LHCN-M2 (cell line): ENCODE data around the gene PM20D1. TPM values are rescaled to one million over a fixed set of nuclear protein-coding genes. Genes with fewer than 3 reads are reported as not detected.
"Not testable (repeated sequence)": the region's sequence is repeated elsewhere in the genome, so short reads cannot be mapped to it uniquely, and the experiment has no call there.

Experiments
- DNase-seq: peaks from one replicate; pipeline ENCODE4 v3.0.0-alpha.2; 2012; ENCODE audit warnings: low read depth
- polyA plus RNA-seq: library from polyadenylated mRNA; unstranded; fragments of >200 nt; gene quantifications from one replicate; pipeline ENCODE4 v1.2.1, GENCODE V29; 2012; ENCODE audit warnings: missing spikeins
- total RNA-seq: library from RNA; depleted of rRNA; stranded (reverse); fragments of >200 nt; gene quantifications from 2 replicates; pipeline ENCODE4 v1.2.3, GENCODE V29; 2014; rRNA removed

The PM20D1 gene
- total RNA-seq: not detected in 2 replicates
- 0.13 TPM for polyA plus RNA-seq

GRCh38 chr1:205849619-205850355, at the start of gene PM20D1:
Gene PM20D1 (minus strand): TSS chr1:205850132. CDS start chr1:205850072, 60 bp downstream.
- no peak for DNase-seq

- no peak for DNase-seq
Measured at GRCh38 chr1:205896351-205896750, 46.4 kb upstream of the PM20D1 start.

GRCh38 chr1:205894119-205894518, 44.2 kb upstream of the PM20D1 start:
- DNase-seq: not testable (repeated sequence)

GRCh38 chr1:205892175-205892574, 42.2 kb upstream of the PM20D1 start:
- DNase-seq: not testable (repeated sequence)

- DNase-seq: not testable (repeated sequence)
Measured at GRCh38 chr1:205891481-205891880, 41.5 kb upstream of the PM20D1 start.

GRCh38 chr1:205890631-205891030, 40.7 kb upstream of the PM20D1 start:
- peak; percentile 12 for DNase-seq

- peak; percentile 91 for DNase-seq
Measured at GRCh38 chr1:205889706-205890105, 39.8 kb upstream of the PM20D1 start.

GRCh38 chr1:205889006-205889405, 39.1 kb upstream of the PM20D1 start:
- DNase-seq: not testable (repeated sequence)

GRCh38 chr1:205883792-205884191, 33.9 kb upstream of the PM20D1 start:
- no peak for DNase-seq

- DNase-seq: no peak
Measured at GRCh38 chr1:205880923-205881322, 31.0 kb upstream of the PM20D1 start.

GRCh38 chr1:205879974-205880373, 30.0 kb upstream of the PM20D1 start:
- DNase-seq: no peak

- no peak for DNase-seq
Measured at GRCh38 chr1:205878026-205878425, 28.1 kb upstream of the PM20D1 start.

GRCh38 chr1:205873148-205873547, 23.2 kb upstream of the PM20D1 start:
- not testable (repeated sequence) for DNase-seq

- no peak for DNase-seq
Measured at GRCh38 chr1:205870236-205870635, 20.3 kb upstream of the PM20D1 start.

GRCh38 chr1:205861540-205861939, 11.6 kb upstream of the PM20D1 start:
- DNase-seq: no peak

GRCh38 chr1:205858141-205858961, 8.4 kb upstream of the PM20D1 start:
- no peak for DNase-seq

GRCh38 chr1:205857501-205857900, 7.6 kb upstream of the PM20D1 start:
- not testable (repeated sequence) for DNase-seq

- no peak for DNase-seq
Measured at GRCh38 chr1:205856433-205856832, 6.5 kb upstream of the PM20D1 start.

- DNase-seq: no peak
Measured at GRCh38 chr1:205852969-205853368, 3.0 kb upstream of the PM20D1 start.

GRCh38 chr1:205851993-205852392, 2.1 kb upstream of the PM20D1 start:
- no peak for DNase-seq

- peak; percentile 74 for DNase-seq
Measured at GRCh38 chr1:205843036-205843859, 6.7 kb downstream of the PM20D1 start.

GRCh38 chr1:205842229-205842628, 7.7 kb downstream of the PM20D1 start:
- DNase-seq: no peak
